HCT116 (cell line): Measurements from ENCODE around the gene C12orf50. TPM values are rescaled to one million over a fixed set of nuclear protein-coding genes. Genes with fewer than 3 reads are reported as not detected.

Experiments used
- ATAC-seq: fragments of 200-7000 bp; cut with Tn5 transposase; 2 replicates; pipeline ENCODE4 v1.9.1; 2020; ENCODE audit warnings: mild to moderate bottlenecking, moderate library complexity
- BruUV-seq: library from RNA; stranded (reverse); fragments of 400-500 nt; replicated peaks from 2 replicates; lab custom pipeline; 2021; lab: Mats Ljungman, UMichigan
- CTCF ChIA-PET: fragments of 300-600 bp; sonication (Branson Sonifier 250); formaldehyde crosslinking; loops from one replicate; lab custom pipeline; 2021; ENCODE audit warnings: antibody characterized with exemption; lab: Charles Lee
- POLR2A ChIA-PET: fragments of 300-600, 350-600 bp; sonication (Branson Sonifier 250); formaldehyde crosslinking; loops from one replicate; lab custom pipeline; 2021; ENCODE audit warnings: antibody characterized with exemption; lab: Charles Lee
- RAD21 ChIA-PET, 2 experiments: fragments of 300-600 bp; sonication (Branson Sonifier 250); formaldehyde crosslinking; loops; one replicate each; lab custom pipeline; 2023; ENCODE audit warnings: low total read pairs in 2 of 2; ENCODE audit not compliant: uncharacterized antibody in 2 of 2, unreplicated experiment in 2 of 2, low non-redundant PET in 1 of 2; lab: Charles Lee
- DNase-seq: peaks from one replicate; pipeline ENCODE4 v3.0.0-alpha.2; 2010; ENCODE audit warnings: low read depth, low spot score
- H2AFZ ChIP-seq: fragments of 200-600 bp; shearing (Covaris generic), sonication (generic); 2 replicates; pipeline ENCODE4 v1.6.1; 2017; ENCODE audit warnings: low read depth, mixed run types, mixed read lengths, antibody characterized with exemption, low read length; ENCODE audit not compliant: poor library complexity, severe bottlenecking
- H3K27ac ChIP-seq: 2 replicates; pipeline ENCODE4 v1.5.1; 2012; ENCODE audit warnings: low read depth, low read length
- H3K27me3 ChIP-seq: fragments of 200-600 bp; sonication (generic); 2 replicates; pipeline ENCODE4 v1.6.1; 2016; ENCODE audit warnings: mixed run types, low read length, mixed read lengths; ENCODE audit not compliant: insufficient read depth
- H3K36me3 ChIP-seq, 2 experiments: fragments of 200-500 bp in 1 of 2; fragments of 200-600 bp in 1 of 2; sonication (Bioruptor generic) in 1 of 2; sonication (generic) in 1 of 2; 2 replicates each; pipeline versions ENCODE4 v1.5.1 to v1.6.1; 2014 to 2016; ENCODE audit warnings: low read length in 2 of 2, inconsistent platforms in 1 of 2, mixed read lengths in 1 of 2, mixed run types in 1 of 2; ENCODE audit not compliant: insufficient read depth in 2 of 2, control insufficient read depth in 1 of 2
- H3K4me1 ChIP-seq, 2 experiments: fragments of 200-600 bp in 1 of 2; sonication (generic) in 1 of 2; 2 replicates each; pipeline versions ENCODE4 v1.5.1 to v1.6.1; 2012 to 2017; ENCODE audit warnings: low read length in 2 of 2, inconsistent platforms in 1 of 2, mild to moderate bottlenecking in 1 of 2, mixed read lengths in 1 of 2, mixed run types in 1 of 2, moderate library complexity in 1 of 2; ENCODE audit not compliant: insufficient read depth in 2 of 2, control insufficient read depth in 1 of 2
- H3K4me2 ChIP-seq: fragments of 200-600 bp; sonication (generic); 2 replicates; pipeline ENCODE4 v1.6.1; 2017; ENCODE audit warnings: mixed run types, low read length, mixed read lengths
- H3K4me3 ChIP-seq, 2 experiments: fragments of 200-600 bp in 1 of 2; sonication (generic) in 1 of 2; replicated peaks in 1 of 2; 2 replicates each; pipeline ENCODE4 v1.5.1; 2011 to 2016; ENCODE audit warnings: low read length in 2 of 2, control low read depth in 1 of 2, low read depth in 1 of 2, mild to moderate bottlenecking in 1 of 2, mixed read lengths in 1 of 2, mixed run types in 1 of 2
- H3K79me2 ChIP-seq: fragments of 200-600 bp; sonication (generic); 2 replicates; pipeline ENCODE4 v1.6.1; 2017; ENCODE audit warnings: mild to moderate bottlenecking, mixed run types, low read length, moderate library complexity, mixed read lengths; ENCODE audit not compliant: insufficient read depth
- H3K9ac ChIP-seq: fragments of 200-600 bp; sonication (generic); 2 replicates; pipeline ENCODE4 v1.6.1; 2016; ENCODE audit warnings: low read length, mixed read lengths
- H3K9me2 ChIP-seq: fragments of 200-600 bp; sonication (generic), shearing (Covaris generic); 2 replicates; pipeline ENCODE4 v1.6.1; 2017; ENCODE audit warnings: mixed run types, mild to moderate bottlenecking, moderate library complexity; ENCODE audit not compliant: insufficient read depth
- H3K9me3 ChIP-seq, 2 experiments: fragments of 200-500 bp in 1 of 2; fragments of 200-600 bp in 1 of 2; sonication (Bioruptor generic) in 1 of 2; sonication (generic) in 1 of 2; 2 replicates each; pipeline ENCODE4 v1.6.1; 2014 to 2017; ENCODE audit warnings: low read length in 2 of 2, mixed read lengths in 2 of 2, inconsistent platforms in 1 of 2, low read depth in 1 of 2, mild to moderate bottlenecking in 1 of 2, mixed run types in 1 of 2, moderate library complexity in 1 of 2; ENCODE audit not compliant: control insufficient read depth in 1 of 2, insufficient read depth in 1 of 2
- H4K20me1 ChIP-seq: fragments of 200-600 bp; sonication (generic), shearing (Covaris generic); 2 replicates; pipeline ENCODE4 v1.6.1; 2017; ENCODE audit warnings: mixed run types, mild to moderate bottlenecking, moderate library complexity; ENCODE audit not compliant: insufficient read depth
- CBX3 ChIP-seq: IDR thresholded peaks from 2 replicates; pipeline ENCODE4 v1.6.1; 2012; ENCODE audit warnings: low read depth
- ELF1 ChIP-seq: IDR thresholded peaks from 2 replicates; pipeline ENCODE4 v1.6.1; 2012; ENCODE audit warnings: low read depth, borderline replicate concordance
- EZH2phosphoT487 ChIP-seq: fragments of 200-600 bp; IDR thresholded peaks from 2 replicates; pipeline ENCODE4 v1.6.1; 2018; ENCODE audit warnings: antibody characterized with exemption, borderline replicate concordance
- FOSL1 ChIP-seq: IDR thresholded peaks from 2 replicates; pipeline ENCODE4 v1.6.1; 2012; ENCODE audit warnings: low read depth
- MAX ChIP-seq: IDR thresholded peaks from 2 replicates; pipeline ENCODE4 v1.6.1; 2012
- POLR2AphosphoS5 ChIP-seq: IDR thresholded peaks from 2 replicates; pipeline ENCODE4 v1.6.1; 2011; ENCODE audit warnings: mild to moderate bottlenecking, low read depth, low read length, moderate library complexity
- RAD21 ChIP-seq: IDR thresholded peaks from 2 replicates; pipeline ENCODE4 v1.6.1; 2012; ENCODE audit warnings: low read depth, mild to moderate bottlenecking
- SRF ChIP-seq: IDR thresholded peaks from 2 replicates; pipeline ENCODE4 v1.6.1; 2012; ENCODE audit warnings: low read depth
- ZFX ChIP-seq: fragments of 450-650 bp; IDR thresholded peaks from 2 replicates; pipeline ENCODE4 v1.6.1; 2017
- intact Hi-C: fragments of 100-400 bp; cut with micrococcal nuclease; formaldehyde crosslinking; loops from 2 replicates; pipeline ENCODE4 v1.10.0; 2022
- total RNA-seq: library from RNA; stranded (reverse); gene quantifications from one replicate; pipeline ENCODE4 v1.2.1, GENCODE V29; 2021; ENCODE audit not compliant: unreplicated experiment
- TF ChIP-seq, protein P1 (sequence below): IDR thresholded peaks from 2 replicates; pipeline ENCODE4 v1.6.1; 2011; ENCODE audit warnings: mild to moderate bottlenecking, low read length, moderate library complexity; ENCODE audit not compliant: insufficient replicate concordance; ENCODE audit errors: extremely low read depth

Gene C12orf50
- total RNA-seq, 1 experiment from 2014 or later = not detected

DNA sequence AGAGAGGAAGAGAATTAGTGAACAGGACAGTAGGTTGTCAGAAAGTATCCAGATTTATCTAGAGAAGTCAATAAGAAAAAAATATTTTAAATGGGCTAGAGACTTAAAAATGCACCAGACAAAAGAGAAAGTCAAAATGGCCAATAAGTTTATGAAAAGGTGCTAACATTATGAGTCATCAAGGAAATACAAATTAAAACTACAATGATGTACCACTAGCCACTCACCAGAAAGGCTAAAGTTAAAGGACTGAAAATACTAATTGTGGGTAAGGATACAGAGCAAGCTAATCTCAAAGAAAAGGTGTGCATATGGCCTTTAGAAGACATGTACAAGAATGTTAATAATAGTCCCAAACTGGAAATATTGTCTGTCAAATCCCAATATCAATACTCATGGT is 37.7 kb downstream of the C12orf50 start:
- Histone ChIP-seq H3K4me3 (no peak overlapping the region), H3K4me1 (peaks cover 0 to 4% of the 10 kb centered on the region in 2 experiments; a peak in 1 of 4 replicates), H3K9ac (no peak overlapping the region), H3K27ac (no peak overlapping the region), H3K9me3 (no peaks in the 10 kb centered on the region), H3K79me2 (no peaks in the 10 kb centered on the region)
- intact Hi-C loops = loop anchor here (10.0 kb wide), 1 partner anchor 717 kb away; no protein-coding TSS in a partner anchor
- DNase-seq = no peak
- POLR2A ChIA-PET = no interaction called here
- TF ChIP-seq FOSL1 = no peak
- no peak for TF ChIP-seq POLR2AphosphoS5
- no peak for TF ChIP-seq RAD21
- no peak for TF ChIP-seq SRF
- TF ChIP-seq MAX = no peak
- no peak for TF ChIP-seq ZFX
- TF ChIP-seq, protein P1, sequence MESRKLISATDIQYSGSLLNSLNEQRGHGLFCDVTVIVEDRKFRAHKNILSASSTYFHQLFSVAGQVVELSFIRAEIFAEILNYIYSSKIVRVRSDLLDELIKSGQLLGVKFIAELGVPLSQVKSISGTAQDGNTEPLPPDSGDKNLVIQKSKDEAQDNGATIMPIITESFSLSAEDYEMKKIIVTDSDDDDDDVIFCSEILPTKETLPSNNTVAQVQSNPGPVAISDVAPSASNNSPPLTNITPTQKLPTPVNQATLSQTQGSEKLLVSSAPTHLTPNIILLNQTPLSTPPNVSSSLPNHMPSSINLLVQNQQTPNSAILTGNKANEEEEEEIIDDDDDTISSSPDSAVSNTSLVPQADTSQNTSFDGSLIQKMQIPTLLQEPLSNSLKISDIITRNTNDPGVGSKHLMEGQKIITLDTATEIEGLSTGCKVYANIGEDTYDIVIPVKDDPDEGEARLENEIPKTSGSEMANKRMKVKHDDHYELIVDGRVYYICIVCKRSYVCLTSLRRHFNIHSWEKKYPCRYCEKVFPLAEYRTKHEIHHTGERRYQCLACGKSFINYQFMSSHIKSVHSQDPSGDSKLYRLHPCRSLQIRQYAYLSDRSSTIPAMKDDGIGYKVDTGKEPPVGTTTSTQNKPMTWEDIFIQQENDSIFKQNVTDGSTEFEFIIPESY = no peak
- no peak for TF ChIP-seq ELF1
- TF ChIP-seq EZH2phosphoT487 = no peak
- TF ChIP-seq CBX3 = no peak
- TF ChIP-seq, all 23 proteins: peak for 0
- no peaks in the 10 kb centered on the region for H3K9me2 ChIP-seq
- no peak overlapping the region for H3K4me2 ChIP-seq
- no peak overlapping the region for H2AFZ ChIP-seq
- BruUV-seq = no TSS peak
- H3K27me3 ChIP-seq = no peaks in the 10 kb centered on the region
- H4K20me1 ChIP-seq = no peaks in the 10 kb centered on the region
- H3K36me3 ChIP-seq = no peaks in the 10 kb centered on the region
- RAD21 ChIA-PET = no interaction called here
- ATAC-seq = no peak
- CTCF ChIA-PET = no interaction called here
